Parathyroid adenoma (tissue), 2 donors: Measurements from ENCODE around the gene TIMM22.

Source experiments
- H2AFZ ChIP-seq: fragments of 300-600 bp; sonication (generic); one replicate; pipeline ENCODE4 v1.7.0; 2017; ENCODE audit warnings: antibody characterized with exemption, mild to moderate bottlenecking
- H3K27ac ChIP-seq: fragments of 300-600 bp; sonication (generic); one replicate; pipeline ENCODE4 v1.7.0; 2017
- H3K27me3 ChIP-seq: fragments of 300-600 bp; sonication (generic); one replicate; pipeline ENCODE4 v1.7.0; 2017; ENCODE audit warnings: low read length; ENCODE audit not compliant: control insufficient read depth, insufficient read depth
- H3K36me3 ChIP-seq: fragments of 300-600 bp; sonication (generic); one replicate; pipeline ENCODE4 v1.7.0; 2017; ENCODE audit warnings: low read length; ENCODE audit not compliant: control insufficient read depth, insufficient read depth
- H3K4me1 ChIP-seq: fragments of 300-600 bp; sonication (generic); one replicate; pipeline ENCODE4 v1.7.0; 2017; ENCODE audit warnings: control low read depth
- H3K4me2 ChIP-seq: fragments of 300-600 bp; sonication (generic); one replicate; pipeline ENCODE4 v1.7.0; 2017; ENCODE audit warnings: low read length
- H3K4me3 ChIP-seq: fragments of 300-600 bp; sonication (generic); one replicate; pipeline ENCODE4 v1.7.0; 2017; ENCODE audit warnings: low read depth, low read length
- H3K79me2 ChIP-seq: fragments of 300-600 bp; sonication (generic); one replicate; pipeline ENCODE4 v1.7.0; 2017; ENCODE audit warnings: control low read depth
- H3K9ac ChIP-seq: fragments of 300-600 bp; sonication (generic); one replicate; pipeline ENCODE4 v1.7.0; 2017; ENCODE audit warnings: mild to moderate bottlenecking
- H3K9me3 ChIP-seq: fragments of 300-600 bp; sonication (generic); one replicate; pipeline ENCODE4 v1.7.0; 2017; ENCODE audit warnings: low read length; ENCODE audit not compliant: control insufficient read depth
- TF ChIP-seq, protein P1 (sequence below): fragments of 300-600 bp; sonication (generic); IDR thresholded peaks from one replicate; pipeline ENCODE4 v1.7.0; 2017; ENCODE audit warnings: antibody characterized with exemption, mild to moderate bottlenecking
- donor health status: primary hyperparathyroidism.

The TIMM22 gene

DNA sequence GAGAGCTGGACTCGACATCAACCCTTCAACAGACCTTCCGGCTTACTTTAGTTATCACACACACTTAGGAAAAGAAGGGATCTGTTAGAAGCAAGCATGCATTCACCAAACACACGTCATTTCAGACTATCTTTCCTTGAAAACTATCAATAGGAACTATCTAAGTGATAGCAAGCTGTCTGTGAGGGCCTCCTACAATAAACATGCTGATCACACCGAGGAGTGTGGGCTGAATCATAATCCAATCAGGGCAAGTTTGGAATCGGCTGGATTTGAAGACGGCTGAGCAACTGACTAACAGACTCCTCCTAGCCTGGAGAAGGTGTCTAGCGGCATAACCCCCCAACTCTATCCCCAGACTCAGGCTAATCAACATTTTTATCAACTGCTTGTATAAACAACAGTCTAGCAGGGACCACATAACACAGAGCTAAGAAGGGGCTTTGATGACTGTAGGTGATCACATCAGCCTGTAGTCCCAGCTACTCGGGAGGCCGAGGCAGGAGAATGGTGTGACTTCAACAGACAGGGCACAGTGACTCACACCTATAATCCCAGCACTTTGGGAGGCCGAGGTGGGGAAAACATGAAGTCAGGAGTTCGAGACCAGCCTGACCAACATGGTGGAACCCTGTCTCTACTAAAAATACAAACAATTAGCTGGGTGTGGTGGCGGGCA lies 31.5 kb upstream of the TIMM22 start:
- TF ChIP-seq, protein P1, sequence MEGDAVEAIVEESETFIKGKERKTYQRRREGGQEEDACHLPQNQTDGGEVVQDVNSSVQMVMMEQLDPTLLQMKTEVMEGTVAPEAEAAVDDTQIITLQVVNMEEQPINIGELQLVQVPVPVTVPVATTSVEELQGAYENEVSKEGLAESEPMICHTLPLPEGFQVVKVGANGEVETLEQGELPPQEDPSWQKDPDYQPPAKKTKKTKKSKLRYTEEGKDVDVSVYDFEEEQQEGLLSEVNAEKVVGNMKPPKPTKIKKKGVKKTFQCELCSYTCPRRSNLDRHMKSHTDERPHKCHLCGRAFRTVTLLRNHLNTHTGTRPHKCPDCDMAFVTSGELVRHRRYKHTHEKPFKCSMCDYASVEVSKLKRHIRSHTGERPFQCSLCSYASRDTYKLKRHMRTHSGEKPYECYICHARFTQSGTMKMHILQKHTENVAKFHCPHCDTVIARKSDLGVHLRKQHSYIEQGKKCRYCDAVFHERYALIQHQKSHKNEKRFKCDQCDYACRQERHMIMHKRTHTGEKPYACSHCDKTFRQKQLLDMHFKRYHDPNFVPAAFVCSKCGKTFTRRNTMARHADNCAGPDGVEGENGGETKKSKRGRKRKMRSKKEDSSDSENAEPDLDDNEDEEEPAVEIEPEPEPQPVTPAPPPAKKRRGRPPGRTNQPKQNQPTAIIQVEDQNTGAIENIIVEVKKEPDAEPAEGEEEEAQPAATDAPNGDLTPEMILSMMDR = no peak
- Histone ChIP-seq H2AFZ (no peak overlapping the region), H3K27ac (no peak overlapping the region), H3K4me2 (no peak overlapping the region), H3K9me3 (no peaks in the 10 kb centered on the region), H3K4me1 (no peaks in the 10 kb centered on the region), H3K9ac (no peak overlapping the region), H3K4me3 (no peak overlapping the region), H3K36me3 (no peaks in the 10 kb centered on the region), H3K79me2 (peaks cover 2% of the 10 kb centered on the region), H3K27me3 (no peaks in the 10 kb centered on the region)

DNA sequence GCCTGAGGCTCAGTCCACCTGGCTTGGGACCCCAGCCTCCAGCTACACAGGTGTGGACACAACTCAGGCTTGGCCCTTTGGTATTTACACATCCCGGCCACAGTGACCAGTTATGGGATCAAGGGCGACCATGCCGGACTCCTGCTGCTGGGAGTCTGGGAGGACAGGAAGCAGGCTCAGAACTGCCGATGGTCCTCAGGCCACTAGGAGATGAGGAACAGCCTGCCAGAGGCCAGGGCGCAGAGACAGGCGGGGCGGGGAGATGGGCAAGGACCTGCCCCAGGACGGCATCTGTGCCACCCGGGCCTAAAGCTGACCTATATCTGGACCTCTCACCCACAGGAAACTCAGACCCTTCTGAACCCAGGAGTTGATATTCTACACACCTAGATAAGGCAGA lies 29.8 kb upstream of the TIMM22 start:
- Histone ChIP-seq H3K27ac (no peak overlapping the region), H2AFZ (no peak overlapping the region), H3K27me3 (no peaks in the 10 kb centered on the region), H3K36me3 (no peaks in the 10 kb centered on the region), H3K79me2 (peaks cover 2% of the 10 kb centered on the region), H3K4me2 (no peak overlapping the region), H3K4me1 (no peaks in the 10 kb centered on the region), H3K9ac (no peak overlapping the region), H3K9me3 (no peaks in the 10 kb centered on the region), H3K4me3 (no peak overlapping the region)
- TF ChIP-seq, protein P1 = no peak

GRCh38 chr17:968812-969730 lies 27.9 kb upstream of the TIMM22 start:
- H3K27me3 ChIP-seq = no peaks in the 10 kb centered on the region
- H3K4me2 ChIP-seq = no peak overlapping the region
- no peaks in the 10 kb centered on the region for H3K4me1 ChIP-seq
- no peak overlapping the region for H2AFZ ChIP-seq
- TF ChIP-seq, protein P1 = no peak
- H3K27ac ChIP-seq = no peak overlapping the region
- no peaks in the 10 kb centered on the region for H3K9me3 ChIP-seq
- no peak overlapping the region for H3K4me3 ChIP-seq
- no peaks in the 10 kb centered on the region for H3K36me3 ChIP-seq
- H3K79me2 ChIP-seq = peaks cover 2% of the 10 kb centered on the region
- H3K9ac ChIP-seq = no peak overlapping the region

DNA sequence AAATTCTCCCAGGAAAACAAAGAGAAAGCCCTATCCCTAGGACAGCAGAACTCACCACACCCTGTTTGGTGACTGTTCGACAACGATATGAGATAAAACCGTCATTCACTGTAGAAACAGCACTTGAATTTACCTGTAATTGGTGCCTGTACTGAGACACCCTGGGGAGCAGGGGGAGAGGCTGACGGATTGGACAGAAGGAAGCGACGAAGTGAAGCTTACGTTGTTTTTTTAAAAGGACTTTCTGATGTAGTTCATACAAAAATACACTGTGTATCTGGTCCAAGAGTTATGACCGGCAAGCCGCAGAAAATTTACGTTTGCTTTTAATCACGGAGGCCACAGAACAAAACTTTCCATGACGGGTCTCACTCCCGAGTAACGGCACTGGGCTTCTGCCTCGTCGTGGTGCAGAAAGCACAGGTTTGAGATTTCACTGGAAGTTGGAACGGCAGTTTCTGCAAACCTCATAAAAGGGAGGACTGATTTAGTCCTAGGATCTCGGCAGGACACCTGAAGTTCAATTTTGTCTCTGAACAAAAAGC lies 27.0 kb upstream of the TIMM22 start:
- H3K27ac ChIP-seq = no peak overlapping the region
- TF ChIP-seq, protein P1 = no peak
- H2AFZ ChIP-seq = no peak overlapping the region
- H3K9me3 ChIP-seq = no peaks in the 10 kb centered on the region
- no peaks in the 10 kb centered on the region for H3K36me3 ChIP-seq
- H3K4me2 ChIP-seq = no peak overlapping the region
- H3K27me3 ChIP-seq = no peaks in the 10 kb centered on the region
- H3K9ac ChIP-seq = no peak overlapping the region
- peaks cover 2% of the 10 kb centered on the region for H3K79me2 ChIP-seq
- H3K4me1 ChIP-seq = no peaks in the 10 kb centered on the region
- H3K4me3 ChIP-seq = no peak overlapping the region
